ENCODE measurements around the gene NUAK1.

Gene NUAK1

GRCh38 chr12:106032623-106032925 lies 106.2 kb downstream of the NUAK1 start:
- H3K4me3 ChIP-seq (replicated peaks; ENCODE audit: insufficient read depth, low read length): no peak overlapping the region
- no peak for DNase-seq (ENCODE audit: low read depth in 1 of 2, low spot score in 1 of 2)
- no peaks in the 10 kb centered on the region for H3K27me3 ChIP-seq (ENCODE audit: insufficient read depth, poor library complexity, severe bottlenecking)
- H3K27ac ChIP-seq (replicated peaks): no peak overlapping the region
- no peak for TF ChIP-seq SPI1 (IDR thresholded peaks at IDR 0.05; ENCODE audit: borderline replicate concordance, low read depth)
- TF ChIP-seq GABPA (IDR thresholded peaks at IDR 0.05; ENCODE audit: low read depth): no peak
- TF ChIP-seq CTCF (IDR thresholded peaks at IDR 0.05; ENCODE audit: insufficient read depth, low read length): no peak

GRCh38 chr12:106031761-106032622 lies 106.8 kb downstream of the NUAK1 start:
- H3K27me3 ChIP-seq (ENCODE audit: insufficient read depth, poor library complexity, severe bottlenecking): no peaks in the 10 kb centered on the region
- no peak overlapping the region for H3K27ac ChIP-seq (replicated peaks)
- no peak overlapping the region for H3K4me3 ChIP-seq (replicated peaks; ENCODE audit: insufficient read depth, low read length)
- no peak for DNase-seq (ENCODE audit: low read depth in 1 of 2, low spot score in 1 of 2)
- TF ChIP-seq SPI1 (IDR thresholded peaks at IDR 0.05; ENCODE audit: borderline replicate concordance, low read depth) (no peak), REST (IDR thresholded peaks at IDR 0.05; ENCODE audit: insufficient replicate concordance, low read depth) (no peak), GABPA (IDR thresholded peaks at IDR 0.05; ENCODE audit: low read depth) (no peak), POLR2AphosphoS5 (IDR thresholded peaks at IDR 0.05; ENCODE audit: low read depth) (no peak), CTCF (IDR thresholded peaks at IDR 0.05; ENCODE audit: insufficient read depth, low read length) (no peak)

- no peak overlapping the region for H3K27ac ChIP-seq (replicated peaks)
- DNase-seq (ENCODE audit: low read depth in 1 of 2, low spot score in 1 of 2): no peak
- H3K27me3 ChIP-seq (ENCODE audit: insufficient read depth, poor library complexity, severe bottlenecking): no peaks in the 10 kb centered on the region
- H3K4me3 ChIP-seq (replicated peaks; ENCODE audit: insufficient read depth, low read length): no peak overlapping the region
- TF ChIP-seq POLR2AphosphoS5 (IDR thresholded peaks at IDR 0.05; ENCODE audit: low read depth) (no peak), REST (IDR thresholded peaks at IDR 0.05; ENCODE audit: insufficient replicate concordance, low read depth) (no peak), SPI1 (IDR thresholded peaks at IDR 0.05; ENCODE audit: borderline replicate concordance, low read depth) (no peak), CTCF (IDR thresholded peaks at IDR 0.05; ENCODE audit: insufficient read depth, low read length) (no peak), GABPA (IDR thresholded peaks at IDR 0.05; ENCODE audit: low read depth) (no peak)
These were observed 108.3 kb downstream of the NUAK1 start for GRCh38 chr12:106030210-106031071.
